Dedifferentiated amniotic fluid mesenchymal stem cell (primary cell): ENCODE results near the gene PSME2.

Source experiments
- DNase-seq: peaks from one replicate; pipeline ENCODE4 v3.0.0-alpha.2; 2016; ENCODE audit errors: extremely low spot score

Gene PSME2

DNA sequence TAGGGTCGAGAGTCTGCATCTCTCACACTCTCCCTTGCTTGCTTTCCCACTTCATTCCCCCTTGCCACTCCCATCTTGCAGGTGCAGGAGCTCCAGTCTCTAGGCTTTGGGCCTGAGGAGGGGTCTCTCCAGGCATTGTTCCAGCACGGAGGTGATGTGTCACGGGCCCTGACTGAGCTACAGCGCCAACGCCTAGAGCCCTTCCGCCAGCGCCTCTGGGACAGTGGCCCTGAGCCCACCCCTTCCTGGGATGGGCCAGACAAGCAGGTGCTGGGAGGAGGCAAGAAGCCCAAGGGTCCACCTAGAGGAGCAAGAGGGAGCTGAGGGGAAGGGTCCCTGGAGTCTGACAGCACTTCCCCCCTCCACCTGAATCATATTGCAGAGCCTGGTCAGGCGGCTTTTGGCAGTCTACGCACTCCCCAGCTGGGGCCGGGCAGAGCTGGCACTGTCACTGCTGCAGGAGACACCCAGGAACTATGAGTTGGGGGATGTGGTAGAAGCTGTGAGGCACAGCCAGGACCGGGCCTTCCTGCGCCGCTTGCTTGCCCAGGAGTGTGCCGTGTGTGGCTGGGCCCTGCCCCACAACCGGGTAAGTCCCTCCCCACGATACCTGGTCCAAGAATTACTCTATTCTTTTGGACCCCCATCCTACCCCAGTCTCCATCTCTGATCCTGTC lies 5.1 kb upstream of the PSME2 start:
- no peak for DNase-seq

DNA sequence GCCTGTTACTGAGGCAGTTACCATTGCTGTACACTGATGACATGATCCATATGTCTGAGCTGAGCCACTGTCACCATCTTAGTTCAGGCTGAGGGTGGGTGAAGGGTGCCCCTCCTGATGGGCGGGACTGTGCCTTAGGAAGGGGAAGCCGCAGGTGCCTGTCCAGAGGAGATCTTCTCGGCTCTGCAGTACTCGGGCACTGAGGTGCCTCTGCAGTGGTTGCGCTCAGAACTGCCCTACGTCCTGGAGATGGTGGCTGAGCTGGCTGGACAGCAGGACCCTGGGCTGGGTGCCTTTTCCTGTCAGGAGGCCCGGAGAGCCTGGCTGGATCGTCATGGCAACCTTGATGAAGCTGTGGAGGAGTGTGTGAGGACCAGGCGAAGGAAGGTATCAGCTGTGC lies 4.6 kb upstream of the PSME2 start:
- no peak for DNase-seq

DNA sequence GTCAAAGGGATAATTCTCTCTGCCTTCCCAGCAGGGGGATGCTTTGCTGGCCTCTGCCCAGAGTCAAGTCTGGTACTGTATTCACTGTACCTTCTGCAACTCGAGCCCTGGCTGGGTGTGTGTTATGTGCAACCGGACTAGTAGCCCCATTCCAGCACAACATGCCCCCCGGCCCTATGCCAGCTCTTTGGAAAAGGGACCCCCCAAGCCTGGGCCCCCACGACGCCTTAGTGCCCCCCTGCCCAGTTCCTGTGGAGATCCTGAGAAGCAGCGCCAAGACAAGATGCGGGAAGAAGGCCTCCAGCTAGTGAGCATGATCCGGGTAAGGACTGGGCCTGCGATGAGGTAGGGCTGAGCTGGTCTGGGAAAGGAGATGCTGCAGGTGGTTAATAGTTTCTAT lies 4.2 kb upstream of the PSME2 start:
- no peak for DNase-seq

DNA sequence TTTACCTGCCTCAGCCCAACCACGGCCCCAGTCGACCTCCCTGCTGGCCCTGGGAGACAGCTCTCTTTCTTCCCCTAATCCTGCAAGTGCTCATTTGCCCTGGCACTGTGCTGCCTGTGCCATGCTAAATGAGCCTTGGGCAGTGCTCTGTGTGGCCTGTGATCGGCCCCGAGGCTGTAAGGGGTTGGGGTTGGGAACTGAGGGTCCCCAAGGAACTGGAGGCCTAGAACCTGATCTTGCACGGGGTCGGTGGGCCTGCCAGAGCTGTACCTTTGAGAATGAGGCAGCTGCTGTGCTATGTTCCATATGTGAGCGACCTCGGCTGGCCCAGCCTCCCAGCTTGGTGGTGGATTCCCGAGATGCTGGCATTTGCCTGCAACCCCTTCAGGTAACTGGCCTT lies 3.7 kb upstream of the PSME2 start:
- no peak for DNase-seq

DNA sequence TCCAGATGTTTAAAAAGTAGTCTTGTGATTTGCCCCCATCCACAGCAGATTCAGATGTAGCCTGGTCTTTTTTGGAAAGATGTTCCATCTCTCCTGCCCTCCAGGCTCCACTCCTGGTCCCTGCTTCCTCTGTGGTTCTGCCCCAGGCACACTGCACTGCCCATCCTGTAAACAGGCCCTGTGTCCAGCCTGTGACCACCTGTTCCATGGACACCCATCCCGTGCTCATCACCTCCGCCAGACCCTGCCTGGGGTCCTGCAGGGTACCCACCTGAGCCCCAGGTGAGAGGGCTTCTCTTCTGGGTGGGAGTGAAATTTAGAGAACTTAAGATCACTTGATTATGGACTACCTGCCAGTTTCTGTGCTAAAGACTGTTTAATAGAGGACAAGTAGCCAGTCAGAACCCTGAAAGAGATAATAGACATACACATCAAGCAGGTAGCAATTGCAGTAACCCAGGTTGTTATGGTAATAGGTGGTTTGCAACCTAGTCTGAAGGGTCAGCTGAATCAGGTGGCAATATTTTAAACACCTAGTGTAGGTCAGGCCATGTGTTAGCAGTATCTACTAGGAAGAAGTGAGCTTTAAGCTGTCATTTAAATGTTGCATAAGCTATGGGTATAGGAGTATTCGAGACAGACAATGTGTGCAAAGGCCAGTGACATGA lies 3.0 kb upstream of the PSME2 start:
- no peak for DNase-seq

DNA sequence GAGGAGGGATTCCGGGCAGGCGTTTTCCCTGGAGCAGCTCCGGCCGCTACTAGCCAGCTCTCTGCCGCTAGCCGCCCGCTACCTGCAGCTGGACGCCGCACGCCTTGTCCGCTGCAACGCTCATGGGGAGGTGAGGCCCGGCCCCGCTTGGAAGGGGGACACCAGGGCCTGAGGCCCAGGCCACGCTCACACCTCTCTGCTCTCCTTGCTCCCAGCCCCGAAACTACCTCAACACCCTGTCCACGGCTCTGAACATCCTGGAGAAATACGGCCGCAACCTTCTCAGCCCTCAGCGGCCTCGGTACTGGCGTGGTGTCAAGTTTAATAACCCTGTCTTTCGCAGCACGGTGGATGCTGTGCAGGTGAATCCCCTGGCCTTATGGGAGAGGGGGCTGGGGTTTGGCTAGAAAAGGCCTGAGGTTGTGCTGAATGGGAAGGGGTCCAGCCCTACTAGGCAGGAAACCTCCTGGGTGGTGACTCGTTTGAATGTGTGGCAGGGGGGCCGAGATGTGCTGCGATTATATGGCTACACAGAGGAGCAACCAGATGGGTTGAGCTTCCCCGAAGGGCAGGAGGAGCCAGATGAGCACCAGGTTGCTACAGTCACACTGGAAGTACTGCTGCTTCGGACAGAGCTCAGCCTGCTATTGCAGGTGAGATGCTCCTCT lies 1.5 kb upstream of the PSME2 start:
- DNase-seq = no peak

DNA sequence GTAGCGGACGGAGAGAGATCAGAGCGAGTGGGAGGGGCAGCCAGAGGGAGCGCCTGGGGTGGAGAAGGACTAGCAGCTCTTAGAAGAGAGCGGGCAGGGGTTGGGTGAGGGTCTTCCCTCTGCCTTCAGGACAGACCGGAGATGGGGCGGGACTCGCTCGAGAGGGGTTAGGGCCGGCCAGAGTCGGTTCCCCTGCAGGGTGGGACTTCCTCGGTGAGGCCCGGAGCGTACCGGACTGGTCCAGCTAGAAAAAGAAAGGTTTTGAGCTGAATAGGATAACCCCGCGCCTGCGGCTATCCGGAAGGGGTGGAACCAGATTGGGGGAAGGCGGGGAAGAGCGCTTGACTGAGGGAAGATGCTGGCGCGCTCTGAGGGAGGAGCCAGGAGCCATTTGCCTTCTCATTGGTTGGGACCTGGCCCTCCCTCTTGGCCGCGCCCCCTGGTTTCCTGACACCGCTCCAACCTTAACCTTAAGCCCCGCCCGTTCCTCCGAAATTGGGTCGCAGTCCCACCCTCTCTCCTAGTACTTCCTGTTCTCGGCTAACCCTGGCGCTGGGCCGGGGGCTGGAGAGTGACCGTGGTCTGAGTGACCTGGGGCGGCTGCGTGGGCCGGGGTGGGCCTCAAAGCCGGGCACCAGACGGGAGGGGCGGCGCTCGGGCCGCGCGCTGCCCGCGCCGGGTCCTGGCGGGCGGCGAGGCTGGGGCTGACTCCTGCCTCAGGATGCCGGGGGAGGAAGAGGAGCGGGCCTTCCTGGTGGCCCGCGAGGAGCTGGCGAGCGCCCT lies 759 bp upstream of the PSME2 start, which contains the start of gene RNF31:
RNF31 (plus strand) TSS at position 521 of the 783 bp plus-strand sequence; CDS start at position 722, 201 bp downstream.
- peak; percentile 99 for DNase-seq

DNA sequence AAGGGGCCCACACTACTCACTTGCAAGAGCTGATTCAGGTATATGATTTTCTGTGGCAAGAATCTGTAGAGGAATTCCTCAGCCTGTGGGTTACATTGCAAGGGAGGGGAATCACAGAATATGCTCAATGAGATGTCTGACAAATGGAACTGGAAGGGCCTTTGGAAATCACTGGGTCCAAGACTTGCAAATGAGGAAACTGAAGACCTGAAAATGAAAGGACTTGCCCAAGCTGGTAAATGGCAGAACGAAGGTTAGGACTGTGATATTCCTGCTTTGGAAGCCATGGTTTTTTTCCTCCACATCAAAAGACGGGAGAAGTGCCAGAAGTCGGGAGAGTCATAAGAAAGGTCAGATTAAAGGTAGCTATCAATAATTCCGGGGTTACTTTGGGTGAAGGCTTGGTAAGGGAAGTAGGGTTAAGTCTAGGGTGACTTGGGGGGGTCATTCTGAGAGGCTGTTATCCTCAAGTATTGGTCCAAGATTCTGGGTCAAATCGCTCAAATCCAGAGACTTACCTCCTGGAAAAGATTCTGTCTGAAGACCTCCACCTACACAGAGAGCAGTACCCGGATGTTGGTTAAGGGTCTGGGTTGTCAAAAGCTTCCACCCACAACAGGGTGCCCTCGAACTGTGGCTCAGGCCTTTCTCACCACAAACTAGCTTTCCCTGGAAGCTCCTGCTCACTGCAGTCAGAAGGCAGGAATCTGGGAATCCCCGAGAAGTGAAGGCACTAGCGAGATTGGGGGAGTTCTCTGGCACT lies 539 bp downstream of the PSME2 start:
- DNase-seq = no peak

DNA sequence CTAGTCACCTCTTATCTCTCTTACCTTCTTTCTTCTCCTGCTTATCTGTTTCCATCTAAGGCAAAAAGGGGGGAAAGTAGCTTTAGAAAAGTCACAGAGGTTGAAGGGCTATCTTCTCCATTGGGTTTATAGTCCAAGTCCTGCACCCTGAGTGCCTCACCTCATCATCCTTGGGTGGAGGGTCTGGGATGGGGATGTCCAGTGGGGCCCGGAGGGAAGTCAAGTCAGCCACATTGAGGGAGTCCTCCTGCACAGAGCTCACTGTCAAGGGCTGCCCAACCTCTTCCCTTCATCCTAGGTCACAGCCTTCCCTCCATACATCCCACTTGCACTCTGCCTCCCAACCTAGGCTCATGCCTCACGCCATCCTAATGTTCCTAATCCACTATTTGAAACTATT lies 1.2 kb downstream of the PSME2 start:
- no peak for DNase-seq

DNA sequence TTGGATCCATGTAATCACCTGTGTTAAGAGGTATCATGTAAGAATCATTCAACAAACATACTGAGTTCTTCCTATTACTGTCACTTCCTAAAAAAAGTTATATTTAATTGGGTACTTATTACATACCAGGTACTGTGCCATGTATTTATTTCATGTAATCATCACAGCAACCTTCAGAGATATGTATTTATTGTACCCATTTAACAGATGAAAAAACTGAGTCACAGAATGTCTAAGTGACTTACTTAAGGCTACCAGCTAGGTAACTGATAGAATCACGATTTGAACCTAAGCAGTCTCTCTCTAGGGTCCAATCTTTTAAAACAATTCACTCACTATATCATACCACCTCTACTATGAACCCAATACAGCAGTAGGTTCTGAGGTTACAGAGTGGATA lies 2.0 kb downstream of the PSME2 start:
- no peak for DNase-seq

DNA sequence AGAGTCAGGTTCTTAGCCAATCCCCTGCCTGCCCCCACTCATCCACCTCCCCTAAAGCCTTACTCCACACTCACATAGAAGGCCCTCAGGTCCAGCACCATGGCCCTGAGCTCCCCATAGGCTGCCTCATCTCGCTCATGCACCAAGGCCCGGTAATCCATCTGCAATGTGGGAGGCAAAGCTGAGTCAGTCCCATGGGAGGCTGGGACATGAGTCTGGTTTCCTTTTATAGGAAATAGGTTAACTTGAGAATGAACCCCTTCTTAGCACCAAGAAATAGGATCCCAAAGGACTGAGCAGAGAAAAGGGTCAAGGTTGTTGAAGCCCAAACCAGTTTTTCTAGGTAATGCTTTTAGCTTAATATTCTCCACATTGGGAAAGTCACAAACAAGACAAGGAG lies 2.9 kb downstream of the PSME2 start:
- no peak for DNase-seq

DNA sequence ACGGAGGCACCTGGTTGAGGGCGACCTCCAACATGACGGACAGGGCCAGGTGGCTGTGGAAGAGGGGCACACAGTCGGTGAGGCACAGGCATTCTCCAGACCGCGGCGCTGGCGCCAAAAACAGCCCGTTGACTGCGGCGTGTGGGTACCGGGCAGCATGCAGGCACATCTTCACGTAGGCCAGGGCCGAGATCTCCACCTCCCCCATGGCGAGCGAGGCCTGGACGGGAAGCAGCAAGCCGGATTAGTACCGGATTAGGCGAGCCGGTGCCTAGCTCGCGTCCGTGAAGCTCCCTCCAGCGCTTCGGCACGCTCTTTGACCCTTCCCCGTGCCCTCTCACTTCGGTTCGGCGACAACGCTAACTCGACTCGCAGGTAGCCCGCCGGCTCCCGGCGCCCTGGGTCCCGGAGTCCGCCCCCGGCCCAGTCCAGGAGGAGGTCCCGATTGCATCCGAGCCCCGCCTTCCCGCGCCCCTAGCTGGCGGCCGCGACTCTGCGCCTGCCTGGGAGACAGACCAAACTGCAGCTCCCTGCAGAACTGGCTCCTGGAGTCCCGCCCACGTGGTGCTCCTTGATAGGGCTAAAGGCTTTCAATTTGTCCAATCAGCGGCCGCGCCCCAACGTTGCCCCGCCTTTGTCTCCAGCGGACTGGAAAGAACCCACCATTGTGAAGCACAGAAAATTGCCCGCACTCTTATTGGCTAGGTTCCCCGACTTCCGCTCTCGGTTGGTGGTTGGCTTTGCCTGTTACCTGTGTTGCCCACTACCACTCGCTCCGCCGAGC lies 5.1 kb downstream of the PSME2 start, which contains the start of gene EMC9:
EMC9 (minus strand) TSS at position 495 of the 784 bp plus-strand sequence; CDS start at position 208, 287 bp downstream.
- DNase-seq = peak; percentile 99

DNA sequence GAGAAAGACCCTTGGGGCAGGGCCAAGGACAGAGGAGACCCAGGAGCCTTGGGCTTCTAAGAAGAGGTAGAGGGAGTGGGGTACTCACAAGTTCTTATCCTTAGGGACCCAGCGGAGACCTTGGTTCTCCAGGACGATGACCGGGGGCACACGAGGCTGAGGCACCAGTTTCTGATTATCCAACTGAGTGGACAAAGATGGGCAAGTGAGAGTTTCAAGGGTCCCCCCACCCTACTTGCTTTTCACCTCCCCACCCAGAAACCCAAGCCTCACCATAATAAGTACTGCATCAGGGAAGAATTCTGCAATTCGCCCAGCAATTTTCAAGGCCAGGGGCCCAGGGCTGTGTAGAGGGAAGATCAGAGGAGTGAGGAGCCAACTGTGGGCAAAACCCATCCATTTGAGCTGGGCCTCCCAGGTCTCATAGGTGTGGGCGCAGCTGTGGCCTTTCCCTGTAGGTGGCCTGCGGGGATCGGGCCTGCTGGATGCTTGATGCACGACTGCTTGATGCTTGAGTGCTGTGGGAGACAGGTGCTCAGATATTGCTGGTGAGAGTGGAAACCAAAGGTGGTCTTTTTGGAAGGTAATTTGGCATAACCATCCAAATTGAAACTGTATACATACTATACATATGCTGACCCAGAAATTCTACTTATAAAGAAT lies 7.0 kb downstream of the PSME2 start:
- DNase-seq = no peak

DNA sequence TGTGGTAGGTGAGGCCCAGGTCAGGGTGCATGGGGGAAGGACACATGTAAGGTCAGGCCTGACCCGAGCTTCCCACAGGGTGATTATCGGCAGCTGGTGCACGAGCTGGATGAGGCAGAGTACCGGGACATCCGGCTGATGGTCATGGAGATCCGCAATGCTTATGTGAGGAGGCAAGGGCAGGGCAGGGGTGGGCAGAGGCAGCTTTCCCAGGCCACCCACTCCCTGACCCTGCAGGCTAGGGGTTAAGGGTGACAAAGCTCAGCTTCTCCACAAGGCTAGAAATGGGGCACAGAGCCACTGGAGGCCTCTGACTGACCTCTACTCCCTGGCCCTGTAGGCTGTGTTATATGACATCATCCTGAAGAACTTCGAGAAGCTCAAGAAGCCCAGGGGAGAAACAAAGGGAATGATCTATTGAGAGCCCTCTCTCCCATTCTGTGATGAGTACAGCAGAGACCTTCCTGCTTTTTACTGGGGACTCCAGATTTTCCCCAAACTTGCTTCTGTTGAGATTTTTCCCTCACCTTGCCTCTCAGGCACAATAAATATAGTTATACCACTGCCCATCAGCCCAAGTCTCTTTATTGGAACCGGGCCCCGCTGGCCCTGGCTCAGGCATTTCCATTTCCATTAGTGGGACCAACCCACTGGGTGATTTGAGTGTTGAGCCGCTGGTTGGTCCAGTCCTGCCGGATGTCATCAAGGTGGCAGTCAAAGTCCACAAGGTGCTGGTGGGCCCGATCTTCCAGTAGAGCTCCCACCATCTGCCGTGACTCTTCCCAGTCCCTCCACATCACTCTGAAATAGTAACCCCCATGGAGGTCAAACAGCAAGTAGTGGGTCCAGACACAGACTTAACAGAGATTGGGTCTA lies 7.8 kb downstream of the PSME2 start:
- no peak for DNase-seq

DNA sequence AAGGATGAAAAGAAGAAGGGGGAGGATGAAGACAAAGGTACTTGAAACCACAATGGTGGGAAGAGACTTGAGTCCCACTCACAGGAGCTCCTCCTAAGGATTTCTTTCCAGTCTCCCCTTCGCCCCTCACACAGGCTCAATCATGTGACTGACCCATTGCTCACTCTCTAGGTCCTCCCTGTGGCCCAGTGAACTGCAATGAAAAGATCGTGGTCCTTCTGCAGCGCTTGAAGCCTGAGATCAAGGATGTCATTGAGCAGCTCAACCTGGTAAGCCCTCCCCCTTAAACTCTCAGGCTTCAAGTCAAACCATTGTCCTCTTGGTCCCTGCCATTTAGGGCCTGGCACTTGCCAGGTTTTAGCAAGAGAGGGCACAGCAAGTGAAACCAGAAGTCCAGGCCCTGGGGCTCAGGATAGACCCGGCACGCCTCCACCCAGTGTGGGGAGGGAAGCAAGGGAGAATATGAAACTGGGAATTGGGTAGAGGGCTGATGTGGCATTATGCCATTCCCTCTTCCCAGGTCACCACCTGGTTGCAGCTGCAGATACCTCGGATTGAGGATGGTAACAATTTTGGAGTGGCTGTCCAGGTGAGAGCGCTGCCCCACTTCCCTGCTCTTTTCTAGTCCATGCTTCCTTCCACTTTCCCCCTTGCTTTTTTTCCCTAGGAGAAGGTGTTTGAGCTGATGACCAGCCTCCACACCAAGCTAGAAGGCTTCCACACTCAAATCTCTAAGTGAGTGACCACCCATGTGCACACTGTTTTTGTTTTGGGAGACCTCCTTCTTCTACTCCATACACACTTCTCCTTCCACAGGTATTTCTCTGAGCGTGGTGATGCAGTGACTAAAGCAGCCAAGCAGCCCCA lies 8.6 kb downstream of the PSME2 start:
- DNase-seq = no peak

DNA sequence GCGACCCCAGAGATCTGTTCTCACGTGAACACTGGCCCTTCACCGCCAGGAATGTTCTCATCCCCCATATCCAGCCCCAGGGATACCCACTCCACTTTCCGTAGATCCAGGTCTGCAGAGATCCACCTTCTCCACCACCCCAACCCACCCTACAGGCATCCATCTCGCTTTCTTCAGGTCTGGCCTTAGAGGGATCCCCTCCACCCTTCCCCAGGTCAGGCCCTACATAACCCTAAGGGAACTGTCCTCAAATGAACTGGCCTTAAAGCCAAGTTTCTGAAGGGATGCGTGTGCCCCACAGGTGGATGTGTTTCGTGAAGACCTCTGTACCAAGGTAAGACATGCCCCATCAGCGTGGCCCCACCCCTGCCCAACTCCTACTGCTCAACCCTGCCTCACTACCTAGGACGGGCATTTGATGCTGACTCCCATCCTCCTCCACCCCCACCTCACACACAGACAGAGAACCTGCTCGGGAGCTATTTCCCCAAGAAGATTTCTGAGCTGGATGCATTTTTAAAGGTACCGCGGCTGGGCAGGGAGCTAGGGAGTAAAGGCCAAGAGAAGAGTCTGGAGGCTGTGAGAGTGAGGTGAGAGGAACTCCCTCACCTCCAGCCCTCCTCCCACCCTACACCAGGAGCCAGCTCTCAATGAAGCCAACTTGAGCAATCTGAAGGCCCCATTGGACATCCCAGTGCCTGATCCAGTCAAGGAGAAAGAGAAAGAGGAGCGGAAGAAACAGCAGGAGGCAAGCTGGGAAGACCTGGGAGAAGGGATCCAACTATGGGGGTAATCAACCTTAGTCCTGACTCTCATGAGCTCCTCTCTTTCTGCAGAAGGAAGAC lies 9.5 kb downstream of the PSME2 start:
- DNase-seq = no peak
